Thyroid gland (tissue), 4 donors: ENCODE measurements around the gene NOS1AP.

Experiments
- CTCF ChIP-seq, 6 experiments: fragments of 200-600 bp in 3 of 6; fragments of 450-650 bp in 3 of 6; sonication (generic) in 3 of 6; IDR thresholded peaks; one replicate each; pipeline ENCODE4 v1.5.1; 2016 to 2019; ENCODE audit warnings: antibody characterized with exemption in 6 of 6, mild to moderate bottlenecking in 2 of 6, inconsistent platforms in 1 of 6, moderate library complexity in 1 of 6
- POLR2A ChIP-seq, 2 donors: fragments of 450-650 bp; IDR thresholded peaks; one replicate each; pipeline ENCODE4 v1.6.1; 2017; ENCODE audit warnings: antibody characterized with exemption in 2 of 2, mild to moderate bottlenecking in 2 of 2, moderate library complexity in 1 of 2

GRCh38 chr1:162219461-162219860, 150.0 kb downstream of the NOS1AP start:
- TF ChIP-seq CTCF (IDR thresholded peaks at IDR 0.05) = no peak
- TF ChIP-seq POLR2A (IDR thresholded peaks at IDR 0.05) = no peak
